H1 (cell line): Measurements from ENCODE around the gene RFX3. TPM values are rescaled to one million over a fixed set of nuclear protein-coding genes. Genes with fewer than 3 reads are reported as not detected.

Experiments used
- BRCA1 ChIP-seq: IDR thresholded peaks from 2 replicates; pipeline ENCODE4 v1.6.1; 2012; ENCODE audit warnings: low read depth, low read length, improper control_type of control experiment
- CBX5 ChIP-seq: fragments of 300-800, 300-1000 bp; sonication (generic); IDR thresholded peaks from 2 replicates; pipeline ENCODE4 v1.7.1; 2016; ENCODE audit warnings: antibody characterized with exemption, low read length, low read depth
- CEBPB ChIP-seq: IDR thresholded peaks from 2 replicates; pipeline ENCODE4 v1.6.1; 2012; ENCODE audit warnings: low read depth, low read length
- JUND ChIP-seq: IDR thresholded peaks from 2 replicates; pipeline ENCODE4 v1.6.1; 2011; ENCODE audit warnings: mild to moderate bottlenecking, improper control_type of control experiment, low read length
- RBBP5 ChIP-seq: IDR thresholded peaks from 2 replicates; pipeline ENCODE4 v1.7.1; 2012; ENCODE audit warnings: low read depth, mild to moderate bottlenecking, inconsistent platforms, low read length, moderate library complexity, borderline replicate concordance
- SIX5 ChIP-seq: IDR thresholded peaks from 2 replicates; pipeline ENCODE4 v1.6.1; 2011; ENCODE audit warnings: mild to moderate bottlenecking, low read depth, low read length
- SP2 ChIP-seq: IDR thresholded peaks from 2 replicates; pipeline ENCODE4 v1.6.1; 2012; ENCODE audit warnings: mild to moderate bottlenecking, low read length, inconsistent platforms
- SP4 ChIP-seq: IDR thresholded peaks from 2 replicates; pipeline ENCODE4 v1.6.1; 2012; ENCODE audit warnings: low read length, inconsistent platforms
- YY1 ChIP-seq: IDR thresholded peaks from 2 replicates; pipeline ENCODE4 v1.6.1; 2011; ENCODE audit warnings: low read depth, mild to moderate bottlenecking, low read length
- polyA plus RNA-seq, 7 experiments: library from polyadenylated mRNA; depleted of rRNA in 3 of 7; stranded (reverse) in 5 of 7; unstranded in 2 of 7; fragments of >200 nt in 5 of 7; fragments of 200-250 nt in 2 of 7; gene quantifications; 1 replicate in 5 of 7; 2 replicates in 1 of 7; 4 replicates in 1 of 7; pipeline versions ENCODE4 v1.2.1 to v1.2.3, GENCODE V29; 2011 to 2013; ENCODE audit warnings: missing spikeins in 2 of 7, mixed read lengths in 2 of 7
- total RNA-seq: library from RNA; stranded (reverse); fragmentation: NEBNext Ultra II Directional; extraction: Animal tissue kit (Norgen Biotek cat#: 25700); gene quantifications from 2 replicates; pipeline ENCODE4 v1.2.1, GENCODE V29; 2021

RFX3 gene
- total and polyA plus RNA-seq, 2 of the 8 experiments (the other 6 are each of a cell fraction or from before 2014, with no cell fraction given): 4.9 to 22.6 TPM

DNA sequence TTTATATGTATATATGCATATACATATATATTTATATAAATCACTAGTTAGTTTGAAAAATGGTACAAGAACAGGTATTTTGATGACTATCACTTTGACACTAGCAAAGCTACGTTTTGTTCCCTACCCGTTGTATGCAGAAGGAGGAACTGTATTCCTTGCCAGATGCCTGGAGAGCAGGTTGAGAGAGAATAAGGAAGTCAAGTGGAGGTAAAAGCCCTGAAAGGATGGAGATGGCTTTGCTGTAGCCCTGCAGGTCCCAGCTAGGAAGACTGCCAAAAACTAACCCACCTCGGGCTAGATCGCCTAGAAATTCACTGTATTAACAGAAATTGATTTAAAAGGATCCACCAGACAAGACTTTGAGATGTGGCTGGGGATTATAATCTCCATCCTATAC, 229.3 kb downstream of the RFX3 start (continued):
- TF ChIP-seq CEBPB: no peak
- TF ChIP-seq CBX5: no peak
- TF ChIP-seq JUND: no peak
- no peak for TF ChIP-seq SP2
- TF ChIP-seq YY1: no peak
- no peak for TF ChIP-seq RBBP5
- TF ChIP-seq SP4: no peak
- TF ChIP-seq BRCA1: no peak
- no peak for TF ChIP-seq SIX5
